ENCODE results near the gene SMOC2. TPM values are rescaled to one million over a fixed set of nuclear protein-coding genes. Genes with fewer than 3 reads are reported as not detected.

The SMOC2 gene
- total and polyA plus RNA-seq, 2 of the 4 experiments (the other 2 are of a cell fraction), result not detected

DNA sequence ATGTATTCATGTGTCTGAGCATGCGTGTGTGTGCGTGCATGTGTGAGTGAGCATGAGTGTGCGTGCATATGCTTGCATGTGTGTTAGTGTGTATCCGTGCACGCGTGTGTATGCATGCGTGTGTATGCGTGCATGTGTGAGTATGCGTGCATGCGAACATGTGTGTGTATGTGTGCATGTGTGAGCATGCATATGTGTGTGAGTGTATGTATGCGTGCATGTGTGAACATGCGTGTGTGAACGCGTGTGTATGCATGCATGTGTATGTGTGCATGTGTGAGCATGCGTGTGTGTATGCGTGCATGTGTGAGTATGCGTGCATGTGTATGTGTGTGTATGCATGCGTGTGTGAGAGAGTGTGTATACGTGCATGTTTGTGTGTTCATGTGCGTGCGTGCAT lies 77.9 kb downstream of the SMOC2 start:
- in situ Hi-C loops (cut with MboI; ENCODE audit: low sequenced_read_pairs), result no loop called here
- no peak overlapping the region for H2BK15ac ChIP-seq (ENCODE audit: low read depth, low read length)

More for the DNA sequence above, 77.9 kb downstream of the SMOC2 start:
- H3K18ac ChIP-seq (ENCODE audit: low read depth, low read length), result no peak overlapping the region
- no peak overlapping the region for H3K14ac ChIP-seq (replicated peaks; ENCODE audit: low read depth, low read length)
- H3K9me1 ChIP-seq (ENCODE audit: insufficient read depth, low read length), result no peaks in the 10 kb centered on the region
- dilution Hi-C loops (cut with HindIII; ENCODE audit: low sequenced_read_pairs, unreplicated experiment) (no loop called here), intact Hi-C loops (cut with micrococcal nuclease) (no loop called here)
- H3K56ac ChIP-seq (ENCODE audit: extremely low read depth, insufficient read depth, low read length), result no peak overlapping the region
- H2BK120ac ChIP-seq (ENCODE audit: low read depth, low read length), result no peak overlapping the region
- H2AK9ac ChIP-seq (replicated peaks; ENCODE audit: low read depth, low read length, poor library complexity), result no peak overlapping the region
- CTCF ChIA-PET, result no interaction called here
- POLR2A ChIA-PET (ENCODE audit: unreplicated experiment), result no interaction called here
- no peaks in the 10 kb centered on the region for H3K27me3 ChIP-seq (ENCODE audit: control insufficient read depth, insufficient read depth, low read length)
- no peaks in the 10 kb centered on the region for H3K36me3 ChIP-seq (ENCODE audit: control insufficient read depth, insufficient read depth, low read length)
- no peak overlapping the region for H3K27ac ChIP-seq (ENCODE audit: insufficient read depth, low read length)
- no peak overlapping the region for H2AFZ ChIP-seq (replicated peaks; ENCODE audit: low read length, poor library complexity)
- H2BK20ac ChIP-seq (ENCODE audit: low read depth, low read length), result no peak overlapping the region
- WGBS, 2 experiments (ENCODE audit: extremely low coverage in 2 of 2, insufficient read length in 1 of 2), result 96% methylated on average over 19 of the region's 21 CpGs; no CpG with 5 or more reads in 1 of the 2 experiments
- BruUV-seq (replicated peaks), result no TSS peak
- DNase-seq (no peak), ATAC-seq (ENCODE audit: low read depth) (no peak)
- no peak overlapping the region for H2BK5ac ChIP-seq (ENCODE audit: low read depth, low read length, poor library complexity, severe bottlenecking)
- H3K23ac ChIP-seq (ENCODE audit: low read depth, low read length), result no peak overlapping the region
- H4K5ac ChIP-seq (ENCODE audit: low read depth, low read length), result no peak overlapping the region
- H2AK5ac ChIP-seq (ENCODE audit: low read depth, low read length), result no peak overlapping the region
- no peak overlapping the region for H3K4me2 ChIP-seq (ENCODE audit: low read depth, low read length)
- no peak overlapping the region for H4K91ac ChIP-seq (ENCODE audit: insufficient read depth, low read depth, low read length)
- no peak overlapping the region for H3K4ac ChIP-seq (ENCODE audit: low read depth, low read length)
- H3K9me3 ChIP-seq (ENCODE audit: control insufficient read depth, insufficient read depth, low read length), result peaks cover 55% of the 10 kb centered on the region
- no peaks in the 10 kb centered on the region for H3K79me1 ChIP-seq (ENCODE audit: low read depth in 1 of 2, low read length in 2 of 2)
- H3K4me1 ChIP-seq (ENCODE audit: control insufficient read depth, insufficient read depth, low read length), result no peaks in the 10 kb centered on the region
- TF ChIP-seq RFX5 (IDR thresholded peaks at IDR 0.05; ENCODE audit: low read depth, low read length), result no peak
- TF ChIP-seq CHD1 (IDR thresholded peaks at IDR 0.05; ENCODE audit: low read depth, low read length), result no peak
- no peak for TF ChIP-seq MAZ (IDR thresholded peaks at IDR 0.05; ENCODE audit: borderline replicate concordance, low read depth, low read length)
- TF ChIP-seq FOS (IDR thresholded peaks at IDR 0.05; ENCODE audit: low read depth, low read length), result no peak
- TF ChIP-seq, protein P1, sequence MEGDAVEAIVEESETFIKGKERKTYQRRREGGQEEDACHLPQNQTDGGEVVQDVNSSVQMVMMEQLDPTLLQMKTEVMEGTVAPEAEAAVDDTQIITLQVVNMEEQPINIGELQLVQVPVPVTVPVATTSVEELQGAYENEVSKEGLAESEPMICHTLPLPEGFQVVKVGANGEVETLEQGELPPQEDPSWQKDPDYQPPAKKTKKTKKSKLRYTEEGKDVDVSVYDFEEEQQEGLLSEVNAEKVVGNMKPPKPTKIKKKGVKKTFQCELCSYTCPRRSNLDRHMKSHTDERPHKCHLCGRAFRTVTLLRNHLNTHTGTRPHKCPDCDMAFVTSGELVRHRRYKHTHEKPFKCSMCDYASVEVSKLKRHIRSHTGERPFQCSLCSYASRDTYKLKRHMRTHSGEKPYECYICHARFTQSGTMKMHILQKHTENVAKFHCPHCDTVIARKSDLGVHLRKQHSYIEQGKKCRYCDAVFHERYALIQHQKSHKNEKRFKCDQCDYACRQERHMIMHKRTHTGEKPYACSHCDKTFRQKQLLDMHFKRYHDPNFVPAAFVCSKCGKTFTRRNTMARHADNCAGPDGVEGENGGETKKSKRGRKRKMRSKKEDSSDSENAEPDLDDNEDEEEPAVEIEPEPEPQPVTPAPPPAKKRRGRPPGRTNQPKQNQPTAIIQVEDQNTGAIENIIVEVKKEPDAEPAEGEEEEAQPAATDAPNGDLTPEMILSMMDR (conservative IDR thresholded peaks at IDR 0.05; ENCODE audit: low read depth, low read length), result no peak
- TF ChIP-seq MXI1 (IDR thresholded peaks at IDR 0.05; ENCODE audit: borderline replicate concordance, low read depth, low read length), result no peak
- TF ChIP-seq RAD21 (IDR thresholded peaks at IDR 0.05; ENCODE audit: low read length), result no peak
- TF ChIP-seq BHLHE40 (IDR thresholded peaks at IDR 0.05; ENCODE audit: low read depth, low read length), result no peak
- no peak for TF ChIP-seq CEBPB (IDR thresholded peaks at IDR 0.05; ENCODE audit: low read depth, low read length)
- TF ChIP-seq POLR2A (IDR thresholded peaks at IDR 0.05; ENCODE audit: low read depth, low read length), result no peak
- TF ChIP-seq, protein P2, sequence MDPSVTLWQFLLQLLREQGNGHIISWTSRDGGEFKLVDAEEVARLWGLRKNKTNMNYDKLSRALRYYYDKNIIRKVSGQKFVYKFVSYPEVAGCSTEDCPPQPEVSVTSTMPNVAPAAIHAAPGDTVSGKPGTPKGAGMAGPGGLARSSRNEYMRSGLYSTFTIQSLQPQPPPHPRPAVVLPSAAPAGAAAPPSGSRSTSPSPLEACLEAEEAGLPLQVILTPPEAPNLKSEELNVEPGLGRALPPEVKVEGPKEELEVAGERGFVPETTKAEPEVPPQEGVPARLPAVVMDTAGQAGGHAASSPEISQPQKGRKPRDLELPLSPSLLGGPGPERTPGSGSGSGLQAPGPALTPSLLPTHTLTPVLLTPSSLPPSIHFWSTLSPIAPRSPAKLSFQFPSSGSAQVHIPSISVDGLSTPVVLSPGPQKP (IDR thresholded peaks at IDR 0.05; ENCODE audit: borderline replicate concordance, low read depth, low read length), result no peak
- no peak for TF ChIP-seq MAFK (IDR thresholded peaks at IDR 0.05; ENCODE audit: low read depth, low read length)
- no peak for TF ChIP-seq RCOR1 (IDR thresholded peaks at IDR 0.05; ENCODE audit: insufficient replicate concordance, low read length)
- TF ChIP-seq, protein P3, sequence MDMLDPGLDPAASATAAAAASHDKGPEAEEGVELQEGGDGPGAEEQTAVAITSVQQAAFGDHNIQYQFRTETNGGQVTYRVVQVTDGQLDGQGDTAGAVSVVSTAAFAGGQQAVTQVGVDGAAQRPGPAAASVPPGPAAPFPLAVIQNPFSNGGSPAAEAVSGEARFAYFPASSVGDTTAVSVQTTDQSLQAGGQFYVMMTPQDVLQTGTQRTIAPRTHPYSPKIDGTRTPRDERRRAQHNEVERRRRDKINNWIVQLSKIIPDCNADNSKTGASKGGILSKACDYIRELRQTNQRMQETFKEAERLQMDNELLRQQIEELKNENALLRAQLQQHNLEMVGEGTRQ (IDR thresholded peaks at IDR 0.05; ENCODE audit: low read depth, low read length), result no peak
- no peak for TF ChIP-seq SMC3 (IDR thresholded peaks at IDR 0.05; ENCODE audit: low read depth, low read length)
- no peak overlapping the region for H4K8ac ChIP-seq (ENCODE audit: low read depth in 2 of 2, low read length in 2 of 2)
- H3K4me3 ChIP-seq (ENCODE audit: insufficient read depth, low read depth, low read length), result no peak overlapping the region
- H4K20me1 ChIP-seq (ENCODE audit: insufficient read depth, low read length), result no peaks in the 10 kb centered on the region
- no peak overlapping the region for H3K9ac ChIP-seq (ENCODE audit: low read depth, low read length)

All from IMR-90 (cell line).